ENCODE data around the gene PLCB1.

Gene PLCB1

GRCh38 chr20:8131598-8132483 is at the start of gene PLCB1:
TSS of gene PLCB1 (plus strand) at chr20:8132266. CDS start at chr20:8132652, 386 bp downstream.
- no peaks in the 10 kb centered on the region for H3K27me3 ChIP-seq (ENCODE audit: insufficient read depth, low read length)
- no peak within 1 kb of the TSS for H2AFZ ChIP-seq (ENCODE audit: low read length)
- H3K4me1 ChIP-seq (ENCODE audit: insufficient read depth, low read length, severe bottlenecking): no peaks in the 10 kb centered on the region
- H4K20me1 ChIP-seq (ENCODE audit: insufficient read depth, low read length): no peaks in the 10 kb centered on the region
- no peaks in the 10 kb centered on the region; the same call in 1 of the 2 replicates for H3K36me3 ChIP-seq (ENCODE audit: insufficient read depth, low read length)
- no peaks in the 10 kb centered on the region for H3K79me2 ChIP-seq (ENCODE audit: insufficient read depth, low read length)
- TF ChIP-seq EZH2 (IDR thresholded peaks at IDR 0.05; ENCODE audit: borderline replicate concordance, low read length) (no peak), CTCF (IDR thresholded peaks at IDR 0.05; ENCODE audit: low read length) (peak; percentile 17; the same call in 1 of the 2 replicates)
- no peak within 1 kb of the TSS for H3K9ac ChIP-seq (ENCODE audit: low read length)
- no peak within 1 kb of the TSS for H3K4me3 ChIP-seq (ENCODE audit: low read depth, low read length, poor library complexity, severe bottlenecking)
- H3F3A ChIP-seq (ENCODE audit: insufficient read depth, low read length): no peaks in the 10 kb centered on the region
- H3K4me2 ChIP-seq (ENCODE audit: low read length): no peak within 1 kb of the TSS
- no peaks in the 10 kb centered on the region for H3K9me2 ChIP-seq (ENCODE audit: low read depth, low read length)
- H3K27ac ChIP-seq (ENCODE audit: low read depth, low read length, poor library complexity, severe bottlenecking): no peak within 1 kb of the TSS
- no peaks in the 10 kb centered on the region for H3K9me3 ChIP-seq (ENCODE audit: low read length)

GRCh38 chr20:8082989-8083388 is 49.1 kb upstream of the PLCB1 start:
- Histone ChIP-seq H4K20me1 (ENCODE audit: insufficient read depth, low read length) (no peaks in the 10 kb centered on the region), H3K27me3 (ENCODE audit: insufficient read depth, low read length) (no peaks in the 10 kb centered on the region), H2AFZ (ENCODE audit: low read length) (no peak overlapping the region), H3K4me2 (ENCODE audit: low read length) (no peak overlapping the region), H3K9ac (ENCODE audit: low read length) (no peak overlapping the region), H3K79me2 (ENCODE audit: insufficient read depth, low read length) (no peaks in the 10 kb centered on the region), H3K9me2 (ENCODE audit: low read depth, low read length) (no peaks in the 10 kb centered on the region), H3K36me3 (ENCODE audit: insufficient read depth, low read length) (no peaks in the 10 kb centered on the region), H3K4me1 (ENCODE audit: insufficient read depth, low read length, severe bottlenecking) (no peaks in the 10 kb centered on the region), H3K9me3 (ENCODE audit: low read length) (no peaks in the 10 kb centered on the region), H3K27ac (ENCODE audit: low read depth, low read length, poor library complexity, severe bottlenecking) (no peak overlapping the region), H3F3A (ENCODE audit: insufficient read depth, low read length) (no peaks in the 10 kb centered on the region), H3K4me3 (ENCODE audit: low read depth, low read length, poor library complexity, severe bottlenecking) (no peak overlapping the region)
- TF ChIP-seq EZH2 (IDR thresholded peaks at IDR 0.05; ENCODE audit: borderline replicate concordance, low read length): no peak
- TF ChIP-seq CTCF (IDR thresholded peaks at IDR 0.05; ENCODE audit: low read length): no peak

- Histone ChIP-seq H3K36me3 (ENCODE audit: insufficient read depth, low read length) (no peaks in the 10 kb centered on the region), H4K20me1 (ENCODE audit: insufficient read depth, low read length) (no peaks in the 10 kb centered on the region), H3K4me1 (ENCODE audit: insufficient read depth, low read length, severe bottlenecking) (peaks cover 8% of the 10 kb centered on the region), H3K4me2 (ENCODE audit: low read length) (no peak overlapping the region), H3K9me2 (ENCODE audit: low read depth, low read length) (no peaks in the 10 kb centered on the region), H3F3A (ENCODE audit: insufficient read depth, low read length) (no peaks in the 10 kb centered on the region; the same call in 1 of the 2 replicates), H3K27me3 (ENCODE audit: insufficient read depth, low read length) (no peaks in the 10 kb centered on the region), H3K27ac (ENCODE audit: low read depth, low read length, poor library complexity, severe bottlenecking) (no peak overlapping the region), H3K4me3 (ENCODE audit: low read depth, low read length, poor library complexity, severe bottlenecking) (no peak overlapping the region), H3K9me3 (ENCODE audit: low read length) (no peaks in the 10 kb centered on the region), H3K9ac (ENCODE audit: low read length) (no peak overlapping the region), H2AFZ (ENCODE audit: low read length) (no peak overlapping the region), H3K79me2 (ENCODE audit: insufficient read depth, low read length) (no peaks in the 10 kb centered on the region)
- TF ChIP-seq CTCF (IDR thresholded peaks at IDR 0.05; ENCODE audit: low read length) (no peak), EZH2 (IDR thresholded peaks at IDR 0.05; ENCODE audit: borderline replicate concordance, low read length) (no peak)
These were observed 42.4 kb upstream of the PLCB1 start for GRCh38 chr20:8089668-8090067.
